DMS79 treated with DMSO at 0.1 percent for 48 hours (cell line): Measurements from ENCODE around the gene CLDN19.
"Not testable (repeated sequence)": the region's sequence is repeated elsewhere in the genome, so short reads cannot be mapped to it uniquely, and the experiment has no call there.

Source experiments
- DNase-seq: peaks from one replicate; lab custom pipeline; 2025; lab: John Stamatoyannopoulos, UW

CLDN19 gene

GRCh38 chr1:42737986-42738677 lies 1.9 kb downstream of the CLDN19 start:
- no peak for DNase-seq

GRCh38 chr1:42737257-42737656 lies 2.8 kb downstream of the CLDN19 start:
- DNase-seq = no peak

GRCh38 chr1:42736571-42737200 lies 3.4 kb downstream of the CLDN19 start:
- no peak for DNase-seq

- no peak for DNase-seq
These were observed 3.9 kb downstream of the CLDN19 start for GRCh38 chr1:42736152-42736551.

- no peak for DNase-seq
These were observed 4.4 kb downstream of the CLDN19 start for GRCh38 chr1:42735477-42736105.

- no peak for DNase-seq
These were observed 5.0 kb downstream of the CLDN19 start for GRCh38 chr1:42735056-42735455.

- DNase-seq = no peak
These were observed 5.6 kb downstream of the CLDN19 start for GRCh38 chr1:42734201-42735035.

GRCh38 chr1:42733415-42734200 lies 6.4 kb downstream of the CLDN19 start:
- no peak for DNase-seq

- DNase-seq = no peak
These were observed 7.8 kb downstream of the CLDN19 start for GRCh38 chr1:42732126-42732680.

GRCh38 chr1:42731585-42731984 lies 8.5 kb downstream of the CLDN19 start:
- DNase-seq = no peak

- DNase-seq = no peak
These were observed 9.0 kb downstream of the CLDN19 start for GRCh38 chr1:42730988-42731387.

- DNase-seq = no peak
These were observed 10.0 kb downstream of the CLDN19 start for GRCh38 chr1:42730002-42730401.

GRCh38 chr1:42725820-42726219 lies 14.2 kb downstream of the CLDN19 start:
- DNase-seq = not testable (repeated sequence)

- DNase-seq = no peak
These were observed 16.5 kb downstream of the CLDN19 start for GRCh38 chr1:42723511-42723910.

- not testable (repeated sequence) for DNase-seq
These were observed 17.6 kb downstream of the CLDN19 start for GRCh38 chr1:42722403-42722802.

GRCh38 chr1:42721926-42722325 lies 18.1 kb downstream of the CLDN19 start:
- no peak for DNase-seq

GRCh38 chr1:42720868-42721267 lies 19.2 kb downstream of the CLDN19 start:
- no peak for DNase-seq

- DNase-seq = not testable (repeated sequence)
These were observed 25.6 kb downstream of the CLDN19 start for GRCh38 chr1:42714441-42714840.

- no peak for DNase-seq
These were observed 26.7 kb downstream of the CLDN19 start for GRCh38 chr1:42713293-42713692.

GRCh38 chr1:42712808-42713207 lies 27.2 kb downstream of the CLDN19 start:
- DNase-seq = not testable (repeated sequence)

GRCh38 chr1:42703888-42704464 lies 36.1 kb downstream of the CLDN19 start:
- no peak for DNase-seq
